Liver (tissue), 9 donors: ENCODE results near the gene DAB1. TPM values are rescaled to one million over a fixed set of nuclear protein-coding genes. Genes with fewer than 3 reads are reported as not detected.

Source experiments
- DNase-seq: peaks from one replicate; pipeline ENCODE4 v3.0.0-alpha.2; 2017; ENCODE audit warnings: low spot score
- H3K27ac ChIP-seq, 2 donors: one replicate each; pipeline ENCODE4 v1.7.0; 2013; ENCODE audit warnings: inconsistent platforms in 2 of 2, low read length in 2 of 2, control low read depth in 1 of 2, low read depth in 1 of 2, mild to moderate bottlenecking in 1 of 2
- H3K27me3 ChIP-seq, 4 donors: one replicate each; pipeline versions ENCODE4 v1.6.1 to v1.7.0; 2013; ENCODE audit warnings: low read length in 3 of 4, inconsistent platforms in 1 of 4, mild to moderate bottlenecking in 1 of 4, moderate library complexity in 1 of 4; ENCODE audit not compliant: control insufficient read depth in 4 of 4, insufficient read depth in 4 of 4
- H3K36me3 ChIP-seq, 4 donors: one replicate each; pipeline versions ENCODE4 v1.6.1 to v1.7.0; 2013; ENCODE audit warnings: low read length in 3 of 4, mild to moderate bottlenecking in 3 of 4, low read depth in 1 of 4, moderate library complexity in 1 of 4; ENCODE audit not compliant: control insufficient read depth in 4 of 4, insufficient read depth in 3 of 4
- H3K4me1 ChIP-seq, 4 donors: one replicate each; pipeline versions ENCODE4 v1.6.1 to v1.7.0; 2013; ENCODE audit warnings: low read length in 3 of 4, mild to moderate bottlenecking in 3 of 4, moderate library complexity in 1 of 4; ENCODE audit not compliant: control insufficient read depth in 4 of 4, insufficient read depth in 4 of 4
- H3K4me3 ChIP-seq, 3 donors: one replicate each; pipeline versions ENCODE4 v1.6.1 to v1.7.0; 2013; ENCODE audit warnings: low read length in 3 of 3, control low read depth in 1 of 3, low read depth in 1 of 3, mild to moderate bottlenecking in 1 of 3
- H3K9ac ChIP-seq, 2 donors: one replicate each; pipeline ENCODE4 v1.7.0; 2013; ENCODE audit warnings: low read length in 2 of 2, mild to moderate bottlenecking in 2 of 2, moderate library complexity in 2 of 2, control low read depth in 1 of 2, low read depth in 1 of 2
- H3K9me3 ChIP-seq, 4 donors: one replicate each; pipeline versions ENCODE4 v1.6.1 to v1.7.0; 2013; ENCODE audit warnings: low read length in 3 of 4; ENCODE audit not compliant: control insufficient read depth in 4 of 4
- CTCF ChIP-seq: fragments of 150-350 bp; IDR thresholded peaks from 2 replicates; pipeline ENCODE4 v1.5.1; 2017; ENCODE audit warnings: improper control_type of control experiment, low read depth, low read length; ENCODE audit not compliant: missing input control
- EGR1 ChIP-seq, 2 donors: IDR thresholded peaks; 2 replicates each; pipeline ENCODE4 v1.6.1; 2016 to 2018; ENCODE audit warnings: antibody characterized with exemption in 2 of 2, low read depth in 2 of 2
- FOXA1 ChIP-seq: IDR thresholded peaks from 2 replicates; pipeline ENCODE4 v1.6.1; 2016; ENCODE audit warnings: antibody characterized with exemption
- FOXA2 ChIP-seq: IDR thresholded peaks from 2 replicates; pipeline ENCODE4 v1.6.1; 2016; ENCODE audit warnings: antibody characterized with exemption
- GABPA ChIP-seq, 2 donors: IDR thresholded peaks in 1 of 2; conservative IDR thresholded peaks in 1 of 2; 2 replicates each; pipeline ENCODE4 v1.6.1; 2016; ENCODE audit warnings: antibody characterized with exemption in 2 of 2, mild to moderate bottlenecking in 1 of 2, moderate library complexity in 1 of 2
- HNF4A ChIP-seq, 2 donors: conservative IDR thresholded peaks; 2 replicates each; pipeline ENCODE4 v1.6.1; 2016; ENCODE audit warnings: antibody characterized with exemption in 2 of 2, mild to moderate bottlenecking in 2 of 2
- HNF4G ChIP-seq: IDR thresholded peaks from 2 replicates; pipeline ENCODE4 v1.6.1; 2016; ENCODE audit warnings: antibody characterized with exemption
- JUND ChIP-seq, 2 donors: IDR thresholded peaks; 2 replicates each; pipeline ENCODE4 v1.6.1; 2016; ENCODE audit warnings: antibody characterized with exemption in 2 of 2
- MAX ChIP-seq: IDR thresholded peaks from 2 replicates; pipeline ENCODE4 v1.6.1; 2016; ENCODE audit warnings: antibody characterized with exemption
- NR2F2 ChIP-seq: IDR thresholded peaks from 2 replicates; pipeline ENCODE4 v1.6.1; 2016; ENCODE audit warnings: antibody characterized with exemption
- RAD21 ChIP-seq, 2 donors: IDR thresholded peaks; 2 replicates each; pipeline ENCODE4 v1.6.1; 2016; ENCODE audit warnings: antibody characterized with exemption in 2 of 2, mild to moderate bottlenecking in 2 of 2
- REST ChIP-seq: IDR thresholded peaks from 2 replicates; pipeline ENCODE4 v1.6.1; 2016; ENCODE audit warnings: antibody characterized with exemption, mild to moderate bottlenecking
- RXRA ChIP-seq, 2 donors: IDR thresholded peaks; 2 replicates each; pipeline ENCODE4 v1.6.1; 2017 to 2018; ENCODE audit warnings: antibody characterized with exemption in 2 of 2, mild to moderate bottlenecking in 1 of 2
- TAF1 ChIP-seq: conservative IDR thresholded peaks from 2 replicates; pipeline ENCODE4 v1.6.1; 2016; ENCODE audit warnings: antibody characterized with exemption, mild to moderate bottlenecking
- YY1 ChIP-seq: IDR thresholded peaks from 2 replicates; pipeline ENCODE4 v1.6.1; 2016; ENCODE audit warnings: antibody characterized with exemption, mild to moderate bottlenecking
- ZBTB33 ChIP-seq: IDR thresholded peaks from 2 replicates; pipeline ENCODE4 v1.6.1; 2016; ENCODE audit warnings: antibody characterized with exemption
- WGBS: extraction: QIAGEN DNeasy Blood & Tissue Kit; methylation state at CpG from one replicate; pipeline ENCODE4 v1.1.7; 2013; 5-methylcytosine and 5-hydroxymethylcytosine counted together
- polyA plus RNA-seq, 2 donors: library from polyadenylated mRNA; stranded (reverse) in 1 of 2; unstranded in 1 of 2; fragments of 200-250 nt in 1 of 2; fragments of >200 nt in 1 of 2; fragmentation: Nextera tagmentation in 1 of 2; extraction: Ambion mirVana in 1 of 2; gene quantifications; one replicate each; pipeline versions ENCODE4 v1.2.1 to v1.2.3, GENCODE V29; 2013 to 2015
- total RNA-seq, 2 donors: library from RNA; depleted of rRNA; stranded (reverse); fragments of >200 nt; gene quantifications; one replicate each; pipeline ENCODE4 v1.2.3, GENCODE V29; 2014
- donor health status: healthy.
- donor health status: healthy.
- donor health status: healthy.
- donor health status: healthy.
- donor health status: healthy.

DAB1 gene
- total and polyA plus RNA-seq, 4 donors, result 0.54 to 1.7 (median 1.2) TPM

GRCh38 chr1:57272601-57273000 lies 151.3 kb downstream of the DAB1 start:
- no peak for TF ChIP-seq REST
- no peak for TF ChIP-seq ZBTB33
- no peak for TF ChIP-seq GABPA (IDR thresholded peaks at IDR 0.05 in 1 of 2, conservative IDR thresholded peaks at IDR 0.05 in 1 of 2)
- TF ChIP-seq FOXA2, result no peak
- no peak for TF ChIP-seq RXRA (IDR thresholded peaks at IDR 0.05)
- TF ChIP-seq HNF4A (conservative IDR thresholded peaks at IDR 0.05), result no peak
- TF ChIP-seq EGR1 (IDR thresholded peaks at IDR 0.05; ENCODE audit: low read depth in 2 of 2), result no peak
- TF ChIP-seq RAD21 (IDR thresholded peaks at IDR 0.05), result no peak
- no peak for TF ChIP-seq YY1
- no peak for TF ChIP-seq FOXA1
- TF ChIP-seq MAX, result no peak
- TF ChIP-seq TAF1, result no peak
- TF ChIP-seq JUND (IDR thresholded peaks at IDR 0.05), result no peak
- no peak for TF ChIP-seq CTCF
- no peak for TF ChIP-seq NR2F2
- no peak for TF ChIP-seq HNF4G
- no peak for DNase-seq
- Histone ChIP-seq H3K4me1 (peaks cover 8 to 28% (median 18%) of the 10 kb centered on the region in 4 donors), H3K9ac (no peak overlapping the region), H3K9me3 (no peaks in the 10 kb centered on the region), H3K27ac (no peak overlapping the region), H3K4me3 (no peak overlapping the region), H3K36me3 (no peaks in the 10 kb centered on the region), H3K27me3 (no peaks in the 10 kb centered on the region)
- WGBS, result 83% methylated on average over 2 of the region's 2 CpGs

- Histone ChIP-seq H3K27ac (no peak overlapping the region), H3K9me3 (no peaks in the 10 kb centered on the region), H3K36me3 (no peaks in the 10 kb centered on the region), H3K4me1 (peaks cover 8 to 23% (median 13%) of the 10 kb centered on the region in 4 donors), H3K9ac (no peak overlapping the region), H3K4me3 (no peak overlapping the region), H3K27me3 (no peaks in the 10 kb centered on the region)
- 96% methylated on average over 2 of the region's 2 CpGs for WGBS
- no peak for TF ChIP-seq NR2F2
- TF ChIP-seq ZBTB33, result no peak
- no peak for TF ChIP-seq HNF4A (conservative IDR thresholded peaks at IDR 0.05)
- DNase-seq, result no peak
Observed at GRCh38 chr1:57272150-57272549, 151.7 kb downstream of the DAB1 start.
